Smooth muscle cell of the brain vasculature (primary cell): Measurements from ENCODE around the gene SOX2.

Experiments used
- DNase-seq: peaks from one replicate; pipeline ENCODE4 v3.0.0-alpha.2; 2012; ENCODE audit warnings: low read depth, low spot score

SOX2 gene

GRCh38 chr3:181704421-181705085 is 7.2 kb upstream of the SOX2 start:
- DNase-seq = no peak

DNA sequence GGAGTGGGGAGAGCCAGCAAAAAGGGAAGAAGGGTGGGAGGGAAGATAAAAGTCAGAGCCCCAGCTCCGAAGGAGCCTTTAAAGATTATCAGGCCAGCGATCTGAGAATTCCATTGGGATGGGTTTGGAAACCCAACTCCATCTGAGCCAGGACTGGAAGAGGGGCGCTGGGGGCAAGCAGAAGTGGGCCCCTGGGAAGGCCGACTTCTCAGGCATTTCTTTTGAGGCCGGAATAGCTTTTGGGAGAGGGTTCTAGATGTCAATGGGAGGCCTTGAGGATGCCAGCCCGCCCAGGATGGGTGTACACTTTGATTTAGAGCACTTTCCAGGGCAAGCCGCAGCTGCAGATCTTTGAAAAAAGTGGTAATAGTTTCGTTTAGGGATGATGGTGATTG is 6.6 kb upstream of the SOX2 start:
- no peak for DNase-seq

- DNase-seq = no peak
Measured at GRCh38 chr3:181707980-181708379, 3.7 kb upstream of the SOX2 start.

GRCh38 chr3:181709537-181710279 is 2.0 kb upstream of the SOX2 start:
- no peak for DNase-seq

GRCh38 chr3:181710345-181711291 is 1.1 kb upstream of the SOX2 start:
- no peak for DNase-seq

DNA sequence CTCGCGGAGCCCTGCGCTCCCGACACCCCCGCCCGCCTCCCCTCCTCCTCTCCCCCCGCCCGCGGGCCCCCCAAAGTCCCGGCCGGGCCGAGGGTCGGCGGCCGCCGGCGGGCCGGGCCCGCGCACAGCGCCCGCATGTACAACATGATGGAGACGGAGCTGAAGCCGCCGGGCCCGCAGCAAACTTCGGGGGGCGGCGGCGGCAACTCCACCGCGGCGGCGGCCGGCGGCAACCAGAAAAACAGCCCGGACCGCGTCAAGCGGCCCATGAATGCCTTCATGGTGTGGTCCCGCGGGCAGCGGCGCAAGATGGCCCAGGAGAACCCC is 464 bp downstream of the SOX2 start:
- no peak for DNase-seq

DNA sequence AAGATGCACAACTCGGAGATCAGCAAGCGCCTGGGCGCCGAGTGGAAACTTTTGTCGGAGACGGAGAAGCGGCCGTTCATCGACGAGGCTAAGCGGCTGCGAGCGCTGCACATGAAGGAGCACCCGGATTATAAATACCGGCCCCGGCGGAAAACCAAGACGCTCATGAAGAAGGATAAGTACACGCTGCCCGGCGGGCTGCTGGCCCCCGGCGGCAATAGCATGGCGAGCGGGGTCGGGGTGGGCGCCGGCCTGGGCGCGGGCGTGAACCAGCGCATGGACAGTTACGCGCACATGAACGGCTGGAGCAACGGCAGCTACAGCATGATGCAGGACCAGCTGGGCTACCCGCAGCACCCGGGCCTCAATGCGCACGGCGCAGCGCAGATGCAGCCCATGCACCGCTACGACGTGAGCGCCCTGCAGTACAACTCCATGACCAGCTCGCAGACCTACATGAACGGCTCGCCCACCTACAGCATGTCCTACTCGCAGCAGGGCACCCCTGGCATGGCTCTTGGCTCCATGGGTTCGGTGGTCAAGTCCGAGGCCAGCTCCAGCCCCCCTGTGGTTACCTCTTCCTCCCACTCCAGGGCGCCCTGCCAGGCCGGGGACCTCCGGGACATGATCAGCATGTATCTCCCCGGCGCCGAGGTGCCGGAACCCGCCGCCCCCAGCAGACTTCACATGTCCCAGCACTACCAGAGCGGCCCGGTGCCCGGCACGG is 991 bp downstream of the SOX2 start:
- DNase-seq = no peak

DNA sequence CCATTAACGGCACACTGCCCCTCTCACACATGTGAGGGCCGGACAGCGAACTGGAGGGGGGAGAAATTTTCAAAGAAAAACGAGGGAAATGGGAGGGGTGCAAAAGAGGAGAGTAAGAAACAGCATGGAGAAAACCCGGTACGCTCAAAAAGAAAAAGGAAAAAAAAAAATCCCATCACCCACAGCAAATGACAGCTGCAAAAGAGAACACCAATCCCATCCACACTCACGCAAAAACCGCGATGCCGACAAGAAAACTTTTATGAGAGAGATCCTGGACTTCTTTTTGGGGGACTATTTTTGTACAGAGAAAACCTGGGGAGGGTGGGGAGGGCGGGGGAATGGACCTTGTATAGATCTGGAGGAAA is 1.5 kb downstream of the SOX2 start:
- no peak for DNase-seq

DNA sequence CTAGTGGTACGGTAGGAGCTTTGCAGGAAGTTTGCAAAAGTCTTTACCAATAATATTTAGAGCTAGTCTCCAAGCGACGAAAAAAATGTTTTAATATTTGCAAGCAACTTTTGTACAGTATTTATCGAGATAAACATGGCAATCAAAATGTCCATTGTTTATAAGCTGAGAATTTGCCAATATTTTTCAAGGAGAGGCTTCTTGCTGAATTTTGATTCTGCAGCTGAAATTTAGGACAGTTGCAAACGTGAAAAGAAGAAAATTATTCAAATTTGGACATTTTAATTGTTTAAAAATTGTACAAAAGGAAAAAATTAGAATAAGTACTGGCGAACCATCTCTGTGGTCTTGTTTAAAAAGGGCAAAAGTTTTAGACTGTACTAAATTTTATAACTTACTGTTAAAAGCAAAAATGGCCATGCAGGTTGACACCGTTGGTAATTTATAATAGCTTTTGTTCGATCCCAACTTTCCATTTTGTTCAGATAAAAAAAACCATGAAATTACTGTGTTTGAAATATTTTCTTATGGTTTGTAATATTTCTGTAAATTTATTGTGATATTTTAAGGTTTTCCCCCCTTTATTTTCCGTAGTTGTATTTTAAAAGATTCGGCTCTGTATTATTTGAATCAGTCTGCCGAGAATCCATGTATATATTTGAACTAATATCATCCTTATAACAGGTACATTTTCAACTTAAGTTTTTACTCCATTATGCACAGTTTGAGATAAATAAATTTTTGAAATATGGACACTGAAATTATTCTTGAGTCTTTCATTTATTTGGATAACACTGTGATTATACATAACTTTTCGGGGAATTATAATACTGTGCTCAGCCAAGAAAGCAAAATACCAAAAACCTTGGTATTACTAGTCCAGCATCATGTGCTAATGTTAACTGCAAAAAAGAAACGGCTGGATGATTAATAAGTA is 2.2 kb downstream of the SOX2 start:
- no peak for DNase-seq

DNA sequence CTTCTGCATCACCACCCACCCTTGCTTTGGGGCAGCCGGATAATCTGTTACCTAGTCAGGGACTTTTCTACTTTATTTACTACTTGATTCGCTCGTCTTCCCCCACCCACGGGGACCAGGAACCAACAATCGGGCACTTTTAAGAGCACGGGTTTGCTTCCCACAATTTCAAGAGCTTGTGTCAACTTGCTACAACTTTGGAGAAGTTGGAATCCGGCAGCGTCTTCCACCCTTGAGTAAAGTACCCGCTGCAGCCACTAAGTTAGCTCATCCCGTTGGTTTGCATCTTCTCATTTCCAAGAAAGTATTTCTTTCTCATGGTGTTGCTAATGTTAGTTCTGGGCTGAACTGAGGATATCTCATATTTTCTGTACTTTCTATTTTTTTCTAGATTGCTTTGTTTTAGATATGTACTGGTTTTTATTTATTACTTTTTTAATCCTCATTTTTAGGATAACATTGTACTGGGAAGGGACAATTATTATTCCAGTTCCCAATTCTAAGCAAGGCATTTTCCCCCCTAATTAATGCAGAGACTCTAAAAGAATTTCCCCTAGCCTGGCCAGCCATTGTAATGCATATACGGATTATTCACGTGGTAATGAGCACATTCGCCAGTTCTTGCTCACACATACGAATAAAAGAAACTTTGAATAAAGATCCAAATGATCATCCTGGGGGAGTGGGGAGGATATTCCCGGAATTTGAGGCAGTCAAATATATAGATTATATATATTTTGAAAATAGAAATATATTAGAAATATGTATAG is 4.0 kb downstream of the SOX2 start:
- DNase-seq = no peak

- no peak for DNase-seq
Measured at GRCh38 chr3:181716966-181717365, 5.2 kb downstream of the SOX2 start.

DNA sequence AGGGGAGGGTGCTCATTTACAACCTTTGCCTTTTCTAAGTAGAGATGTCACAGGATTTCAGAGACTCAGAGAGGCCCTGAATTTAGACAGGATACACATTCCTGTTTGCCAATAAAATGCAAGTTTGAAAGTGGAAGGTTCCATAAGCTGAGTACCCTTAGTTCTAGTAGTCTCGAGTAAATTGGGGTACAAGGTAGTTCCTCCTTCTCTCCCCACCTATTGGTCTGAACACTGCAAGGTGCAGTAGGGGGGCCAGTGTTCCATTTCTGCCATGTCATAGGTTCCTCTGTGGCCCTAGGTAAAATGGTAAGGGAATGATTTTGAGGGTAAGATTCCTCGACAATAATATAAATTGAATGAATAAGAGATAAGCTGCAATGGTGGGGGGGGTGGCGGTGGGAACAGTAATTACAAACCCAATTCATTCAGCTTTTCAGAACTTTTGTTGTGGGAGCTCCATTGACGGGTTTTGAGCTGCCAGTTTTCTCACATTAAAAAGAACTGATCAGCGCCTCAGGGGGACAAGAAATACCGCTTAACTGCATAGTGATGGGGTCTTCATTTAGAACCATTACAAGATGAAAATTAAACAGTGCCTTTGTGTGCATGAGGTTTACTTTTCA is 5.9 kb downstream of the SOX2 start:
- no peak for DNase-seq

DNA sequence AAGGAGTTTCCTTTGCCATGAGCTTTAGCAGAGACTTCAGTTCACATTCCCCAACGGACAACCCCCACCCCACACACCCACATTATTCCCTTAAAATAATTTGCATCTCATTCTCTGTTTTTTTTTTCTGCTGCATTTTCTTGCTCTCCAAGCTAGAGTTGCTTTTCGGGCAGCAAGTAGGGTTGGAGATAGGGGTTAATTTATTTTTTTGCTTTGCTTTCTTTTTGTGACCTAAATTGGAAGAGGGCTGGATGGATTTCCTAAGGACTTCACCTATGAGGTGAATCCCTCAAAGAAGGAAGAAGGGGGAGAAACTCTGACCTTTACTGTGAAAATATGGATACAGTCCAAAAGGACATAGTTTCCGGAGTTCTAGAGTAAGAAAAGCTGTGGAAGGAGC is 6.6 kb downstream of the SOX2 start:
- no peak for DNase-seq

GRCh38 chr3:181718987-181719911 is 7.5 kb downstream of the SOX2 start:
- no peak for DNase-seq

DNA sequence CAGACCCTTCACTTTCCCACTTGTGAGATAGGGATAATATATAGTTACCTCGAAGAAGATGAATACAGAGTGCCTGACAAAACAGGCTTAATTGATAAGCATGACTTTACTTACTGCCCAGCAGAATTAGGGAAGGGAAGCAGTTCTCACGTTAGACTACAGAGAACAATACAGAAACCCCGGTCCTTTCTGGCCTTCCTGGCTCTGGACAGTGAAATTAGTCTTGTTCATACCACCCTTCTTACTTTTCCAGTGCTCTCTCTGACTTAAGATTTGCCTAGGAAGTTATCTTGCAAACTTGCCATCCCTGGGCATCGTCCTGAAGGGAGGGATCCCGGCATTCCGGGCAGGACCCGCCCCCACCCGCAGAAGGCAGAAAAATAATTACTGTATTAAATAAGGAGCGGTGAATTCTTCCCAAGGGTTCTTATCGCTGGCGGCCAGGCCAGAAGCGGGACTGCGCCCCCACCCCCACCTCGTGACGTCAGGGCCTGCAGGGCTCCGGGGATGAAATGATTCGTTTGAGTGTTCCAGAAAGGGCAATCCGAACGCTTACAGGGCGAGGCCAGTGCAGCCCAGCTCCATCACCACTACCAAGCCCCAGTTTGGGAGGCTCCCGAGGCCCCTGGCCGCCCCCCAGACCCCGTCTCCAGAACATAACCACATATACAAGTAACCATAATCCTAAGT is 8.4 kb downstream of the SOX2 start:
- DNase-seq = no peak

GRCh38 chr3:181721046-181721875 is 9.5 kb downstream of the SOX2 start:
- no peak for DNase-seq

DNA sequence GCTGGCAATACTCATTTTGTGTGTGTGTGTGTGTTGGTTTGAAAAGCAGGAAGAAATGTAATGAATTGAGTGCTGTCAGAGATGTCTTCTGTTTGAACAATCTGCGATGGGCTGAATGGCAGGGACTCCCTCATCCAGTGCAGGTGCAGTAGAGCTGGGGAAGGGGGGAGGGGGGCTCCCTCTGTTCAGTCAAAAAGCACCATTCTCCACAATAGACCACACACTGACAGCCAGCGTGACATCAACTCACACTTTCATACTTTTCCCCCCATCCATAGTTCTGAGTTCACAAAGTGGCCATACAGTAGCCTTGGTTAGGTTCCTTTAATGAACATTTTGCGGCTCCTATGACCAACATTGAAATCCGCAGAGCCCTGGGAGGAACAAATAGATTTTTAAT is 10.4 kb downstream of the SOX2 start:
- DNase-seq = no peak
